Keratinocyte (primary cell): Measurements from ENCODE around the gene DHX58. TPM values are rescaled to one million over a fixed set of nuclear protein-coding genes. Genes with fewer than 3 reads are reported as not detected.

Experiments used
- DNase-seq: peaks from one replicate; pipeline ENCODE4 v3.0.0-alpha.2; 2011; ENCODE audit warnings: low read depth, missing footprints, low spot score
- FAIRE-seq: peaks from 2 replicates; lab custom pipeline; 2011; peaks lifted over from hg19 to GRCh38; lab: Jason Lieb, UNC
- H2AFZ ChIP-seq: 2 replicates; pipeline ENCODE4 v1.6.0; 2012; ENCODE audit warnings: low read length, control low read depth, inconsistent platforms; ENCODE audit not compliant: control insufficient read depth
- H3K27ac ChIP-seq: 2 replicates; pipeline ENCODE4 v1.5.1; 2011; ENCODE audit warnings: low read length; ENCODE audit not compliant: control insufficient read depth, insufficient read depth
- H3K27me3 ChIP-seq: 3 replicates; pipeline ENCODE4 v1.6.0; 2011; ENCODE audit warnings: low read length; ENCODE audit not compliant: control insufficient read depth, insufficient read depth; ENCODE audit errors: extremely low read depth
- H3K36me3 ChIP-seq, 2 experiments: 2 replicates in 1 of 2; 3 replicates in 1 of 2; pipeline ENCODE4 v1.5.1; 2011; ENCODE audit warnings: low read length in 2 of 2, mild to moderate bottlenecking in 1 of 2; ENCODE audit not compliant: control insufficient read depth in 2 of 2, insufficient read depth in 2 of 2; ENCODE audit errors: extremely low read depth in 1 of 2
- H3K4me1 ChIP-seq: 3 replicates; pipeline ENCODE4 v1.5.1; 2011; ENCODE audit warnings: low read length; ENCODE audit not compliant: control insufficient read depth, insufficient read depth; ENCODE audit errors: extremely low read depth
- H3K4me2 ChIP-seq: 3 replicates; pipeline ENCODE4 v1.6.0; 2011; ENCODE audit warnings: low read depth, low read length; ENCODE audit not compliant: control insufficient read depth, insufficient read depth; ENCODE audit errors: extremely low read depth
- H3K4me3 ChIP-seq, 3 experiments: fragments of 200-600 bp in 1 of 3; sonication (generic) in 1 of 3; 2 replicates in 2 of 3; 3 replicates in 1 of 3; pipeline ENCODE4 v1.5.1; 2011 to 2016; ENCODE audit warnings: low read length in 3 of 3, mild to moderate bottlenecking in 3 of 3, control low read depth in 2 of 3, inconsistent platforms in 1 of 3, low read depth in 1 of 3, mixed read lengths in 1 of 3, mixed run types in 1 of 3, moderate library complexity in 1 of 3; ENCODE audit not compliant: control insufficient read depth in 2 of 3, insufficient read depth in 2 of 3; ENCODE audit errors: extremely low read depth in 1 of 3
- H3K79me2 ChIP-seq: 2 replicates; pipeline ENCODE4 v1.6.0; 2012; ENCODE audit warnings: low read length; ENCODE audit not compliant: control insufficient read depth, insufficient read depth
- H3K9ac ChIP-seq: 3 replicates; pipeline ENCODE4 v1.6.0; 2011; ENCODE audit warnings: low read length; ENCODE audit not compliant: control insufficient read depth, insufficient read depth; ENCODE audit errors: extremely low read depth
- H3K9me1 ChIP-seq: 3 replicates; pipeline ENCODE4 v1.6.0; 2011; ENCODE audit warnings: low read length; ENCODE audit not compliant: control insufficient read depth, insufficient read depth; ENCODE audit errors: extremely low read depth
- H3K9me3 ChIP-seq: 2 replicates; pipeline ENCODE4 v1.5.1; 2012; ENCODE audit warnings: low read depth, low read length; ENCODE audit not compliant: control insufficient read depth
- H4K20me1 ChIP-seq: 3 replicates; pipeline ENCODE4 v1.6.0; 2011; ENCODE audit warnings: low read length; ENCODE audit not compliant: control insufficient read depth, insufficient read depth; ENCODE audit errors: extremely low read depth
- EZH2 ChIP-seq: IDR thresholded peaks from one replicate; pipeline ENCODE4 v1.6.1; 2012; ENCODE audit warnings: inconsistent platforms, mild to moderate bottlenecking, low read length, moderate library complexity
- dilution Hi-C: fragments of 300-500 bp; cut with MboI; formaldehyde crosslinking; loops from one replicate; pipeline ENCODE4 v1.7.0; 2020; ENCODE audit warnings: low sequenced_read_pairs; ENCODE audit not compliant: extremely low pct_ligation_motif_present
- polyA plus RNA-seq, 5 experiments: library from polyadenylated mRNA; depleted of rRNA in 3 of 5; stranded (reverse) in 3 of 5; stranded (forward) in 1 of 5; unstranded in 1 of 5; fragments of >200 nt; gene quantifications; 1 replicate in 1 of 5; 2 replicates in 3 of 5; 3 replicates in 1 of 5; pipeline versions ENCODE4 v1.2.1 to v1.2.3, GENCODE V29; 2011 to 2012; ENCODE audit warnings: missing spikeins in 2 of 5, low read depth in 1 of 5, low replicate concordance in 1 of 5
- TF ChIP-seq, protein P1 (sequence below), 3 experiments: IDR thresholded peaks in 1 of 3; conservative IDR thresholded peaks in 1 of 3; optimal IDR thresholded peaks in 1 of 3; 2 replicates in 2 of 3; 3 replicates in 1 of 3; pipeline versions ENCODE3 to v1.5.1; 2011; ENCODE audit warnings: low read length in 3 of 3, mild to moderate bottlenecking in 3 of 3, moderate library complexity in 2 of 3, control low read depth in 1 of 3, inconsistent platforms in 1 of 3; ENCODE audit not compliant: insufficient read depth in 2 of 3; ENCODE audit errors: extremely low read depth in 1 of 3

The DHX58 gene
- polyA plus RNA-seq, 1 donor (not counting 4 experiments of a cell fraction or from before 2014, with no cell fraction given), result 5.2 TPM

DNA sequence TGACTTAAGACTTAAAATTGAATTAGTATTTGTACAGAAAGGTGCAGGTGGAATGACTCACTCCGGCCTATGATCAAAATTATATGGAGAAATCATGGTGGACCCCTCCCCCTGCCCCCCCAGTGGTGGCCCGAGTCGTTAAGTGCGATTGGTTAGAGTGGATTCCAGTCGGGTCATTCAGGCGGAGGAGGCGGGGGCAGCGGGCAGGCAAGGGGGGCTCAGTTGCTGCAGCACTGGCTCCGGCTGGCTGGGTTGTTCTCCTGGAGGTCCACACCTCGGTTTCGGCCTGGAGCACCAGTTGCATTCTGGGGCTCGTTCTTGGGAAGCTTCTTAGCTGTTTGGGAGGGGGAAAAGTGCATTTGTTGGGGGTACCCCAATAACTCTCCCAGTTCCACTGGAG, 13.1 kb upstream of the DHX58 start:
- Histone ChIP-seq H3K27me3 (no peaks in the 10 kb centered on the region), H3K4me2 (no peak overlapping the region), H3K27ac (no peak overlapping the region), H3K36me3 (peaks cover 29 to 44% of the 10 kb centered on the region in 2 experiments), H3K79me2 (peaks cover 4% of the 10 kb centered on the region), H4K20me1 (peaks cover 4% of the 10 kb centered on the region), H3K9me3 (no peaks in the 10 kb centered on the region), H3K4me3 (no peak overlapping the region), H3K9ac (no peak overlapping the region), H2AFZ (no peak overlapping the region), H3K9me1 (no peaks in the 10 kb centered on the region), H3K4me1 (peaks cover 14% of the 10 kb centered on the region)
- dilution Hi-C loops, result no loop called here
- FAIRE-seq, result no peak
- no peak for DNase-seq
- no peak for TF ChIP-seq EZH2
- TF ChIP-seq, protein P1, sequence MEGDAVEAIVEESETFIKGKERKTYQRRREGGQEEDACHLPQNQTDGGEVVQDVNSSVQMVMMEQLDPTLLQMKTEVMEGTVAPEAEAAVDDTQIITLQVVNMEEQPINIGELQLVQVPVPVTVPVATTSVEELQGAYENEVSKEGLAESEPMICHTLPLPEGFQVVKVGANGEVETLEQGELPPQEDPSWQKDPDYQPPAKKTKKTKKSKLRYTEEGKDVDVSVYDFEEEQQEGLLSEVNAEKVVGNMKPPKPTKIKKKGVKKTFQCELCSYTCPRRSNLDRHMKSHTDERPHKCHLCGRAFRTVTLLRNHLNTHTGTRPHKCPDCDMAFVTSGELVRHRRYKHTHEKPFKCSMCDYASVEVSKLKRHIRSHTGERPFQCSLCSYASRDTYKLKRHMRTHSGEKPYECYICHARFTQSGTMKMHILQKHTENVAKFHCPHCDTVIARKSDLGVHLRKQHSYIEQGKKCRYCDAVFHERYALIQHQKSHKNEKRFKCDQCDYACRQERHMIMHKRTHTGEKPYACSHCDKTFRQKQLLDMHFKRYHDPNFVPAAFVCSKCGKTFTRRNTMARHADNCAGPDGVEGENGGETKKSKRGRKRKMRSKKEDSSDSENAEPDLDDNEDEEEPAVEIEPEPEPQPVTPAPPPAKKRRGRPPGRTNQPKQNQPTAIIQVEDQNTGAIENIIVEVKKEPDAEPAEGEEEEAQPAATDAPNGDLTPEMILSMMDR (optimal IDR thresholded peaks at IDR 0.05 in 1 of 3, IDR thresholded peaks at IDR 0.05 in 1 of 3, conservative IDR thresholded peaks at IDR 0.05 in 1 of 3; ENCODE audit: extremely low read depth in 1 of 3, insufficient read depth in 2 of 3, low read length in 3 of 3), result no peak

DNA sequence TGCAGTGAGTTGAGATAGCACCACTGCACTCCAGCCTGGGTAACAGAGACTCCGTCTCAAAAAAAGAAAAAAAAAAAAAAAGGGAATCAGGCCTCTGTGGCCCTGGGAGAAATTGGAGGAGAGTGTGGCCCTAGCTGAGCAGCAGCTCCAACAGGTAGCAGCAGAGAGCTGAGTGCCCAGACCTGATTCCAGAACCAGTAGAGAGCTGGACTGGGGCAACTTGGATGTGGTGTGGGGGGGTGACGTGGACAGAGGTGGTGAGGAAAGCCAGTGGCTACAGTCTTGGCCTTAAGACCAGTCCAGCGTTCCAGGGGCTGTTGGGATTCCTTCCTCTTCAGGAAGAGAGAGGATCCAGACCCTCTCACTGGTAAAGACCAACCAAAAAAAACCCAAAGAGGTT, 11.7 kb upstream of the DHX58 start:
- Histone ChIP-seq H3K9ac (no peak overlapping the region), H3K9me1 (no peaks in the 10 kb centered on the region), H3K27me3 (no peaks in the 10 kb centered on the region), H2AFZ (no peak overlapping the region), H3K27ac (no peak overlapping the region), H3K4me3 (no peak overlapping the region), H4K20me1 (peaks cover 3% of the 10 kb centered on the region), H3K36me3 (peaks cover 20 to 32% of the 10 kb centered on the region in 2 experiments), H3K79me2 (peaks cover 3% of the 10 kb centered on the region), H3K9me3 (no peaks in the 10 kb centered on the region), H3K4me2 (no peak overlapping the region), H3K4me1 (peaks cover 19% of the 10 kb centered on the region)
- dilution Hi-C loops, result no loop called here
- TF ChIP-seq, protein P1 (optimal IDR thresholded peaks at IDR 0.05 in 1 of 3, IDR thresholded peaks at IDR 0.05 in 1 of 3, conservative IDR thresholded peaks at IDR 0.05 in 1 of 3; ENCODE audit: extremely low read depth in 1 of 3, insufficient read depth in 2 of 3, low read length in 3 of 3), result peak in 1 of 3 experiments; percentile 17
- no peak for TF ChIP-seq EZH2
- DNase-seq, result no peak
- no peak for FAIRE-seq
